LNCaP clone FGC (cell line): ENCODE data around the gene MRLN.
"Not testable (repeated sequence)": the region's sequence is repeated elsewhere in the genome, so short reads cannot be mapped to it uniquely, and the experiment has no call there.

Source experiments
- DNase-seq: peaks from one replicate; pipeline ENCODE4 v3.0.0-alpha.2; 2011; ENCODE audit warnings: low read depth
- H3K4me3 ChIP-seq: 2 replicates; pipeline ENCODE4 v1.5.1; 2011; ENCODE audit warnings: mild to moderate bottlenecking, low read depth, low read length, control low read depth
- TF ChIP-seq, protein P1 (sequence below): IDR thresholded peaks from 2 replicates; pipeline ENCODE4 v1.5.1; 2012; ENCODE audit warnings: mild to moderate bottlenecking; ENCODE audit not compliant: control insufficient read depth, insufficient read depth; ENCODE audit errors: extremely low read depth

The MRLN gene

DNA sequence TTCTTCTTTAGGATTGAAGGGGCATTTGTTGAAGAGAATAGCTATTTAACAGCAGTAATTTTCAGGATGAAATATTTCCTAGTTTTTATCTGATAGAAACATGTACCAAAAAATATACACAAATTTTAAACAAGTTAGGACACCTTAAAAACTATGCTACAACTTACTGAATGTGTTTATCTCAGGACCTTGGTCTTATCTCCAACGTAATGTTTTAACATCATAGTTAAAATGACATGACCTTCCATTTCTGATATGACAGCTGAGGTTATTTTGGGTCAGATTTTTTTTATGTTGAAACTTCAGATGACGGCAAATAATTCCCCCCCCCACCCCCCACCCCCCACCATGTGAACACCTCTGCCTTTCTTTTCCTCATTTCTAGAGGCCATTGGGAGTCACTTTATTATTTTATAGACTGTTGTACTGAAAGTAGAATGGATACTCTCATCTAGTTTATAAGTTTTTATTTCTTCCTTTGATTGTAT, 8.0 kb downstream of the MRLN start:
- no peak for DNase-seq
- TF ChIP-seq, protein P1, sequence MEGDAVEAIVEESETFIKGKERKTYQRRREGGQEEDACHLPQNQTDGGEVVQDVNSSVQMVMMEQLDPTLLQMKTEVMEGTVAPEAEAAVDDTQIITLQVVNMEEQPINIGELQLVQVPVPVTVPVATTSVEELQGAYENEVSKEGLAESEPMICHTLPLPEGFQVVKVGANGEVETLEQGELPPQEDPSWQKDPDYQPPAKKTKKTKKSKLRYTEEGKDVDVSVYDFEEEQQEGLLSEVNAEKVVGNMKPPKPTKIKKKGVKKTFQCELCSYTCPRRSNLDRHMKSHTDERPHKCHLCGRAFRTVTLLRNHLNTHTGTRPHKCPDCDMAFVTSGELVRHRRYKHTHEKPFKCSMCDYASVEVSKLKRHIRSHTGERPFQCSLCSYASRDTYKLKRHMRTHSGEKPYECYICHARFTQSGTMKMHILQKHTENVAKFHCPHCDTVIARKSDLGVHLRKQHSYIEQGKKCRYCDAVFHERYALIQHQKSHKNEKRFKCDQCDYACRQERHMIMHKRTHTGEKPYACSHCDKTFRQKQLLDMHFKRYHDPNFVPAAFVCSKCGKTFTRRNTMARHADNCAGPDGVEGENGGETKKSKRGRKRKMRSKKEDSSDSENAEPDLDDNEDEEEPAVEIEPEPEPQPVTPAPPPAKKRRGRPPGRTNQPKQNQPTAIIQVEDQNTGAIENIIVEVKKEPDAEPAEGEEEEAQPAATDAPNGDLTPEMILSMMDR = no peak
- no peak overlapping the region for H3K4me3 ChIP-seq

- not testable (repeated sequence) for H3K4me3 ChIP-seq, DNase-seq
These were observed 8.5 kb downstream of the MRLN start for GRCh38 chr10:59744762-59745161.

DNA sequence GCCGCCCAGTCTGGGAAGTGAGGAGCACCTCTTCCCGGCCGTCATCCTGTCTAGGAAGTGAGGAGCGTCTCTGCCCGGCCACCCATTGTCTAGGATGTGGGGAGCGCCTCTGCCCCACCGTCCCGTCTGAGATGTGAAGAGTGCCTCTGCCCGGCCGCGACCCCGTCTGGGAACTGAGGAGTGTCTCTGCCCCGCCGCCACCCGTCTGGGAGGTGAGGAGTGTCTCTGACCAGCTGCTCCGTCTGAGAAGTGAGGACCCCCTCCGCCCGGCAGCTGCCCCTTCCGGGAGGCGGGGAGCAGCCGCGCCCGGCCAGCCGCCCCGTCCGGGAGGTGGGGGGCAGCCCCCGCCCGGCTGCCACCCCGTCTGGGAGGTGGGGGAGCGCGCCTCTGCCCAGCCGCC, 9.1 kb downstream of the MRLN start:
- DNase-seq, H3K4me3 ChIP-seq: not testable (repeated sequence)

GRCh38 chr10:59741583-59741982, 11.7 kb downstream of the MRLN start:
- no peak overlapping the region for H3K4me3 ChIP-seq
- no peak for DNase-seq
- TF ChIP-seq, protein P1 = no peak

DNA sequence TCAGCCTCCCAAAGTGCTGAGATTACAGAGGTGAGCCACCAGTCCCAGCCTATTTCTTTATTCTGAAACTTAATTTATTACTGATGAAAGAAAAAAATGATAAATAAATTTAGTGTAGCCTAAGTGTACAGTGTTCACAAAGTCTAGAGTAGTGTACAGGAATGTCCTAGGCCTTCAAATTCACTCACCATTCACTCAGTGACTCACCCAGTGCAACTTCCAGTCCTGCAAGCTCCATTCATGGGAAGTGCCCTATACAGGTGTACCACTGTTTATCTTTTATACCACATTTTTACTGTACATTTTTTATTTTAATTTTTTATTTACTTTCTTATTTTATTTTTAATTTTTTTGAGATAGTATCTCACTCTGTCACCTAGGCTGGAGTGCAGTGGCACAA, 12.2 kb downstream of the MRLN start:
- DNase-seq = no peak
- TF ChIP-seq, protein P1 = no peak
- no peak overlapping the region for H3K4me3 ChIP-seq

DNA sequence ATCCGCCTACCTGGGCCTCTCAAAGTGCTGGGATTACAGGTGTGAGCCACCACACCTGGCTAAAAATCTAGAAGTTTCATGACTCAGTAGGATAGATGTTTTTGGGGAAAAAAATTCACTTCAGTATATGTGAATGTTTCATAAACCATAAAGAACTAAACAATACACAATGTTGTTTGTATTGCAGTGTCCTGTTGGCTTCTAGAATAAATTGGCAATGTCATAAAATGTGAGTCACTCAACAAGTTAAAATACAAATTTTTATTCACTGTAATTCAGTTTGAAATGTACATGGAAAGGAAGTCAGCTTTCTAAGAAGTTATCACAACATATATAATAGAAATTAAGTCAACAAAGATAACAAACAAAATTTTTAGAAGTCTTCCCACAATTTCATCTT, 16.5 kb downstream of the MRLN start:
- no peak for DNase-seq

GRCh38 chr10:59735296-59735695, 18.0 kb downstream of the MRLN start:
- no peak for DNase-seq
- TF ChIP-seq, protein P1 = no peak
- no peak overlapping the region for H3K4me3 ChIP-seq

More for the DNA sequence above, 16.5 kb downstream of the MRLN start:
- TF ChIP-seq, protein P1 = no peak
- H3K4me3 ChIP-seq = no peak overlapping the region

GRCh38 chr10:59734014-59734462, 19.2 kb downstream of the MRLN start:
- TF ChIP-seq, protein P1 = no peak
- no peak for DNase-seq
- no peak overlapping the region for H3K4me3 ChIP-seq

DNA sequence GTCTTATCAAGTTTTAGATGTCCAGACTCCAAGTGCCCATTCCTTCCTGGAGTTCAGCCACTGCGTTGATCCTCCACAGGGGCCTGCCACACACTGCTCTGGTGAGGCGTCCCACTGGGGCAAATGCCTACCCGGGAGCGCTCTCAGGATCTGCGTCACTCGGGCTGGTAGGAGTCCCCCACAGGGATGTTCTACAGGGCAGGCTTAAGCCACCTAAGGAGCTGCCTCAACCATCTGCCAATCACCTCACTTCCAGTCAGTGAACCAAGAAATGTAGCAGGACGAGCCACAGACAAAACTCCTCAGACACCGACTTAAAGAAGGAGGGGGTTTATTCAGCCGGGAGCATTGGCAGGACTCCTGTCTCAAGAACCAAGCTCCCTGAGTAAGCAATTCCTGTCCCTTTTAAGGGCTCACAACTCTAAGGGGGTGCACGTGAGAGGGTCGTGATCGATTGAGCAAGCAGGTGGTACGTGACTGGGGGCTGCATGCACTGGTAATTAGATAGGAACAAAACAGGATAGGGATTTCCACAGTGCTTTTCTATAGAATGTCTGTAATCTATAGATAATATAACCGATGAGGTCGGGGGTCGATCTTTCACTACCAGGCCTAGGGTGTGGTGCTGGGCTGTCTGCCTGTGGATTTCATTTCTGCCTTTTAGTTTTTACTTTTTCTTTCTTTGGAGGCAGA, 19.8 kb downstream of the MRLN start:
- H3K4me3 ChIP-seq, DNase-seq: not testable (repeated sequence)

DNA sequence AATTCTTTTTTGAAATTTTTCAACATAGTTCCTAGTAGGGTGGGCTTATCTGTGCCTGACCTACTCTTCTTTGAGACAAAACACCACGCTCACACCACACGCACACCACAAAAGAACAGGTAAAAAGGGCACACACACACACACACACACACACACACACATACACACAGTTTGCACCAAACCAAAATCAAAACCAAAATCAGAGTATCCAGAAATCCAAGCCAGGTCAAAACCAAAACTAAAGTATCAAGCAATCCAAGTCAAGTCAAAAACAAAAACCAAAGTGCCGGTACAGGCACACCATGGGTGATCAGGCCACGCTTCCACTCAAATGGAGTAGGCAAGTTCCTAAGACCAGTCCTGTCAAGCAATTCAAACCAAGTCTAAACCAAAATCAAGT, 20.4 kb downstream of the MRLN start:
- DNase-seq, H3K4me3 ChIP-seq: not testable (repeated sequence)

DNA sequence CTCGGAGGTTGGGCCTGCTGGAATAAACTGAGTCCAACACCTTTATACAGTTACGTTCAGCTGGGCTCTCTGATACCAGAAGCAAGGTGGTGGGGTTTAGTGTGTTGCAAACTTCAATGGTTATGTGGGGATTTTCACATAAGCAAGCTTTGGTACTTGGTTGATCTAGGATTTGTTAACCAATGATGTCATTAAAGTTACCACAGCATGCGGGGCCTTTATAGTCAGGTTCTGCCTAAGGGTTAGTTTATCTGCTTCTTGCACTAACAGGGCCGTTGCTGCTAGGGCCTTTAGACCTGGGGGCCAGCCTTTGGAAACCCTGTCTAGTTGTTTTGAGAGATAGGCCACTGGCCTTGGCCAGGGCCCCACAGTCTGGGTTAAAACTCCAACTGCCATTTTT, 24.1 kb downstream of the MRLN start:
- not testable (repeated sequence) for DNase-seq, H3K4me3 ChIP-seq
